ENCODE results near the gene PDE4D.

PDE4D gene

DNA sequence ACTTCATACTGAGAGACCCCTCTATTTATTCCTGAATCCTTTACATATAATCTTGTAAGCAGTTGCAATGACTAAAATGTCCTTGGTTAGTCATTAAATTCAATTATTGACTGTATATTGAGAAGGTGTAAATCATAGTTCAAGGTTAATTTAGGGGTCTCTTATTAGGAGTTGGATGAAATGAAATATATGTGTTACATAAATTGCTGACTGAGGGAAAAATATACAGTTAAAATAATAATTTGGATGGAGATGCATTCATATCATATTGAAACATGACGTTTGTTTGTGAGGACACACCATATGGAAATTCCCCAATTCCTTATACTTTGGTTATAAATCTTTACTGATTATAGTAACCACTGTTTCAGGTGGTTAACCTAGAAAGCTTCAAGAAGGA is 430.6 kb downstream of the PDE4D start:
- TF ChIP-seq, protein P1, sequence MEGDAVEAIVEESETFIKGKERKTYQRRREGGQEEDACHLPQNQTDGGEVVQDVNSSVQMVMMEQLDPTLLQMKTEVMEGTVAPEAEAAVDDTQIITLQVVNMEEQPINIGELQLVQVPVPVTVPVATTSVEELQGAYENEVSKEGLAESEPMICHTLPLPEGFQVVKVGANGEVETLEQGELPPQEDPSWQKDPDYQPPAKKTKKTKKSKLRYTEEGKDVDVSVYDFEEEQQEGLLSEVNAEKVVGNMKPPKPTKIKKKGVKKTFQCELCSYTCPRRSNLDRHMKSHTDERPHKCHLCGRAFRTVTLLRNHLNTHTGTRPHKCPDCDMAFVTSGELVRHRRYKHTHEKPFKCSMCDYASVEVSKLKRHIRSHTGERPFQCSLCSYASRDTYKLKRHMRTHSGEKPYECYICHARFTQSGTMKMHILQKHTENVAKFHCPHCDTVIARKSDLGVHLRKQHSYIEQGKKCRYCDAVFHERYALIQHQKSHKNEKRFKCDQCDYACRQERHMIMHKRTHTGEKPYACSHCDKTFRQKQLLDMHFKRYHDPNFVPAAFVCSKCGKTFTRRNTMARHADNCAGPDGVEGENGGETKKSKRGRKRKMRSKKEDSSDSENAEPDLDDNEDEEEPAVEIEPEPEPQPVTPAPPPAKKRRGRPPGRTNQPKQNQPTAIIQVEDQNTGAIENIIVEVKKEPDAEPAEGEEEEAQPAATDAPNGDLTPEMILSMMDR (IDR thresholded peaks at IDR 0.05; ENCODE audit: insufficient read depth, low read length, poor library complexity, severe bottlenecking) = no peak
- no peak for DNase-seq (ENCODE audit: extremely low read depth, insufficient read length)
- Histone ChIP-seq H3K36me3 (ENCODE audit: control insufficient read depth, insufficient read depth, low read length) (no peaks in the 10 kb centered on the region), H3K4me3 (replicated peaks; ENCODE audit: low read depth, low read length) (no peak overlapping the region), H3K27me3 (replicated peaks; ENCODE audit: control insufficient read depth, insufficient read depth, low read length) (no peaks in the 10 kb centered on the region; the same call in 1 of the 2 replicates)

DNA sequence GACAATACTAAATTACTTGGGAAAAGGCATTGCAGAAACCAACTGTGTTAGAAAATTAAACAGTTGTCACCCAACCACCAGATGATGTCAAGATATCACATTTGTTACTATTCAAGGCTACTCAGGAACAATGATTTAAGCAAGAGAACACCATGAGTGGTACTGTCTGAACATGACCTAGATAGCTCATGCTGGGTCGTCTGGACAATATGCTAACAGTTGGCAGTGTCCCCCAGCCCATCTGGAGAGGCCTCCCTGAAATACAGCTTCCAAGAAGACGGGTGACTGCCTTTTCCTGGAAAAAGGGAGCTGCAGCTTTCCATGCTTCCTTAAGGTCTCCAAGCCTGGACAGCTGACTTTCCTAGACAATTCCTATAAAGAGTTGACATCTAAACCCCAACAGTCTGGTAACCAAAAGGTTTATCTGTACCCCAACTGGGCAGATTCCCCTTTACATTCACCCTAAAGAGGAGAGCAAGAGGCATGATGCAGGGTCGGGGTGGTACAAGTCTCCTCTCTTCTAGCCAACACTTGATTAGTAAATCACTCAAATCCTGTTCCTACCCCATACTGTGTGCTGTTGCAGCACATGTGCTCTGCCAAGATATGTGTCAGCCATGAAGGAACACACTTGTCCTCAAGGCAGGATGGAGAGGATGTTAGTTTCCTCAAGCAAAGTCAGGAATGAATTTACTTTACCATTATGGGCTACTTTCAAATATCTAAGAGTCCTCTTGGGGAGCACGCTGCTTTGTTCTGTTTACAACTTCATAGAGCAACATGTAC is 433.0 kb downstream of the PDE4D start:
- H3K4me3 ChIP-seq (replicated peaks; ENCODE audit: low read depth, low read length) = no peak overlapping the region
- TF ChIP-seq, protein P1 (IDR thresholded peaks at IDR 0.05; ENCODE audit: insufficient read depth, low read length, poor library complexity, severe bottlenecking) = no peak
- DNase-seq (ENCODE audit: extremely low read depth, insufficient read length) = no peak
- no peaks in the 10 kb centered on the region for H3K36me3 ChIP-seq (ENCODE audit: control insufficient read depth, insufficient read depth, low read length)
- no peaks in the 10 kb centered on the region; the same call in 1 of the 2 replicates for H3K27me3 ChIP-seq (replicated peaks; ENCODE audit: control insufficient read depth, insufficient read depth, low read length)

DNA sequence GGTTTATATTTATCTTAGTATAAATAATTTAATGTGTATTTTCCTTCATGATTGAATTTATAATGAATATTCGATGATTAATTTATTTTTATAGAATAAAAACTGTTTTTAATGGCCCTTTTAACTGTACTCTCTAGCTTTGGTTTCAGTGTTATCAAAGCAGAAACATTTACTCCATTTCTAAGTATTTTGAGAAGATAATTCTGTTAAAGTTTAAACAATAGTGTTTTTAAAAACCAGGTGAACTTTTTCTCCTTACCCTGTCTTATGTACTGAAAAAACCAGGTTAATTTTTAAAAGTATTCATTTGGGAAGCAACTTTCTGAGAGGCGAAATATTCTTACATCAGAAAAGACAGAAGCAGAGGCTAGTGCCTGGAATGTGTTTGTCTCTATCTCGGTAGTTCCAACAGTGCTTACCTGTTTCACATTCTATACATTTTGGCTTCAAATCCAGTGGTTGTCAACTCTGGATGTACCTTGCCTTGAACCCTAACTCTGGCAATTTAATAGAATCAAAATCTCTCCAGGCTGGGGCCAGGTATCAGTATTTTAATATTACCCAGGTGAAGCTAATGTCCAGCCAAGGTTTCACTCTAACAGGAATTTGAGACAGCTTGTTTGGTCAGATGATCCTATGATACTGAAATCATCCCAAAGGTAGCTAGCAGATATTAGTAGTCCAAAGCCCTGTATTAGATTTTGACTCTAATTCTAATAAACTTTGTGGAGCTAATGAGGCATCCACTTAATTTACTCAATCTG is 434.4 kb downstream of the PDE4D start:
- H3K4me3 ChIP-seq (replicated peaks; ENCODE audit: low read depth, low read length) = no peak overlapping the region
- H3K36me3 ChIP-seq (ENCODE audit: control insufficient read depth, insufficient read depth, low read length) = no peaks in the 10 kb centered on the region
- no peaks in the 10 kb centered on the region; the same call in 1 of the 2 replicates for H3K27me3 ChIP-seq (replicated peaks; ENCODE audit: control insufficient read depth, insufficient read depth, low read length)
- no peak for DNase-seq (ENCODE audit: extremely low read depth, insufficient read length)
- TF ChIP-seq, protein P1 (IDR thresholded peaks at IDR 0.05; ENCODE audit: insufficient read depth, low read length, poor library complexity, severe bottlenecking) = no peak

DNA sequence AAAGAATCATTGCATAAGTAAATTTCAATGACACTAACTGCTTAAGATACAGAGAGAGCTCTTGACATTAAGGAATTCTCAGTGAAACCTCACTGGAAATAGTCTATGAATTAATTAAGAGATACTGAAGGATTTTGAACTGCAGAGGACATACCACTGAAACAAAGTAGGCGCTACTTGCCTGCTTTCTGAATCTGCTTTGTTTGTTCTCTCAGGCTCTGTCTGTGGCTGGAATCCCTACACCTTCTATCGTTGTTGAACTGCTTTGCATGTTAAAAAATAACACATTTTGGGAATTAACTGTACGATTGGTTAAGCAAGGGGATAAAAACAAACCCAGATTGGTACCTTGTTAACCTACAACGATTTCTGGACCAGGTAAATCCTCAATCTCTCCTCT is 435.2 kb downstream of the PDE4D start:
- Histone ChIP-seq H3K36me3 (ENCODE audit: control insufficient read depth, insufficient read depth, low read length) (no peaks in the 10 kb centered on the region), H3K27me3 (replicated peaks; ENCODE audit: control insufficient read depth, insufficient read depth, low read length) (no peaks in the 10 kb centered on the region; the same call in 1 of the 2 replicates), H3K4me3 (replicated peaks; ENCODE audit: low read depth, low read length) (no peak overlapping the region)
- TF ChIP-seq, protein P1 (IDR thresholded peaks at IDR 0.05; ENCODE audit: insufficient read depth, low read length, poor library complexity, severe bottlenecking) = no peak
- no peak for DNase-seq (ENCODE audit: extremely low read depth, insufficient read length)

DNA sequence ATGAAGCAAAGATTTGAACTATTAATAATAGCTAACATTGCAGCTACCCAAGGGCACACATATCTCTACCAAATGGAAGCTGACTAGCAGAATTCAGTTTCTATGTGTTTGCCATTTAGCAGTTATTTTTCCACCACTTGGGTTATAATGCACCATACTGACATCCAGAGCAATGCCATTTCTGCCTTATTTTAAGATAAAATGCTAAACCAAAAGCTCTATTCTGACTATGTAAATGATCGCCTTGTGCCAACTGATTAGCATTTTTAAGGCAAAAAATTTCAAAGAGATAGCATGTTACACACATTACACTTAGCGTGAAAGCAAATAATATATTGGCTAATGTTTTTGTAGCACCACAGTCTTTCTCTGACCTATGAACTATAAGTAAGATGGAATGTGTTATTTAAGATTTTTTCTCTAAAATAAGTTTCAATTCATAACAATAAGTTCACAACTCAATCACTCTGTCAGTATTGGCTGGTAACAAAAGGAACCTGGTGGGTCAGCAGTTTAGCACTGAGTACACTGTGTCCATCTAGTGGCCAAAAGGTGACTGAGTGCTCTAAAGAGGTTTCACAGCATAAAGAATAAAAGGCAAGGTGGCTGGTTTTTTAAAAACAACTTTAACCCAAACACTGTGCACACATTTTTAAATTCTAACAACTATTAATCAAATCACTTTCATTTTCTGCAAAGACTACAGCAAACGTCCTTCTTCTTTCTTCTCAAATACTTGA is 443.5 kb downstream of the PDE4D start:
- H3K4me3 ChIP-seq (replicated peaks; ENCODE audit: low read depth, low read length) = no peak overlapping the region
- no peaks in the 10 kb centered on the region for H3K27me3 ChIP-seq (replicated peaks; ENCODE audit: control insufficient read depth, insufficient read depth, low read length)
- DNase-seq (ENCODE audit: extremely low read depth, insufficient read length) = no peak
- H3K36me3 ChIP-seq (ENCODE audit: control insufficient read depth, insufficient read depth, low read length) = no peaks in the 10 kb centered on the region
- TF ChIP-seq, protein P1 (IDR thresholded peaks at IDR 0.05; ENCODE audit: insufficient read depth, low read length, poor library complexity, severe bottlenecking) = peak; percentile 46
